OCI-LY7 (cell line): ENCODE measurements around the gene CALU. TPM values are rescaled to one million over a fixed set of nuclear protein-coding genes. Genes with fewer than 3 reads are reported as not detected.

ENCODE experiments used
- BruUV-seq: library from RNA; stranded (reverse); fragments of 400-500 nt; replicated peaks from 2 replicates; lab custom pipeline; 2021; lab: Mats Ljungman, UMichigan
- CTCF ChIA-PET: fragments of 300-600 bp; sonication (Branson Sonifier 250); formaldehyde crosslinking; loops from one replicate; lab custom pipeline; 2022; ENCODE audit warnings: antibody characterized with exemption; ENCODE audit not compliant: unreplicated experiment; lab: Charles Lee
- POLR2A ChIA-PET: fragments of 300-600 bp; sonication (Branson Sonifier 250); formaldehyde crosslinking; loops from one replicate; lab custom pipeline; 2022; ENCODE audit warnings: antibody characterized with exemption; lab: Charles Lee
- DNase-seq: peaks from one replicate; pipeline ENCODE4 v3.0.0-alpha.2; 2015; ENCODE audit warnings: low spot score
- H2AFZ ChIP-seq: fragments of 200-600 bp; sonication (generic), shearing (Covaris generic); 2 replicates; pipeline ENCODE4 v1.6.1; 2014; ENCODE audit warnings: mild to moderate bottlenecking, antibody characterized with exemption, low read length, moderate library complexity
- H3K27ac ChIP-seq: fragments of 200-600 bp; sonication (generic); 2 replicates; pipeline ENCODE4 v1.5.1; 2014; ENCODE audit warnings: mixed run types, low read depth, mild to moderate bottlenecking, moderate library complexity, low read length, inconsistent platforms; ENCODE audit not compliant: poor library complexity, severe bottlenecking
- H3K36me3 ChIP-seq: fragments of 200-600 bp; sonication (generic); 2 replicates; pipeline ENCODE4 v1.6.1; 2014; ENCODE audit warnings: mild to moderate bottlenecking, antibody characterized with exemption, low read length, moderate library complexity, mixed read lengths; ENCODE audit not compliant: insufficient read depth
- H3K4me1 ChIP-seq: fragments of 200-600 bp; sonication (generic); 2 replicates; pipeline ENCODE4 v1.5.1; 2014; ENCODE audit warnings: mild to moderate bottlenecking, low read length; ENCODE audit not compliant: insufficient read depth, poor library complexity, severe bottlenecking
- H3K4me2 ChIP-seq: fragments of 200-600 bp; sonication (generic); 2 replicates; pipeline ENCODE4 v1.6.1; 2014; ENCODE audit warnings: mild to moderate bottlenecking, low read length
- H3K4me3 ChIP-seq: fragments of 200-600 bp; sonication (generic); 2 replicates; pipeline ENCODE4 v1.5.1; 2014; ENCODE audit warnings: mild to moderate bottlenecking, low read depth, low read length; ENCODE audit not compliant: poor library complexity, severe bottlenecking
- H3K79me2 ChIP-seq: fragments of 200-600 bp; sonication (generic); 2 replicates; pipeline ENCODE4 v1.6.1; 2016; ENCODE audit warnings: low read depth, mild to moderate bottlenecking, low read length, moderate library complexity, mixed read lengths; ENCODE audit not compliant: insufficient read depth
- H3K9me2 ChIP-seq: fragments of 200-600 bp; sonication (generic); 2 replicates; pipeline ENCODE4 v1.6.1; 2016; ENCODE audit warnings: mild to moderate bottlenecking, low read length, mixed read lengths; ENCODE audit not compliant: insufficient read depth
- H3K9me3 ChIP-seq: fragments of 200-600 bp; sonication (generic); 2 replicates; pipeline ENCODE4 v1.6.1; 2014; ENCODE audit warnings: mild to moderate bottlenecking, mixed run types, low read length, mixed read lengths
- H4K20me1 ChIP-seq: fragments of 200-600 bp; sonication (generic); 2 replicates; pipeline ENCODE4 v1.6.1; 2014; ENCODE audit warnings: mild to moderate bottlenecking, antibody characterized with exemption, low read length, moderate library complexity, mixed read lengths; ENCODE audit not compliant: insufficient read depth
- EZH2phosphoT487 ChIP-seq: fragments of 200-600 bp; sonication (generic); IDR thresholded peaks from 2 replicates; pipeline ENCODE4 v1.6.1; 2018; ENCODE audit warnings: low read depth, borderline replicate concordance, mild to moderate bottlenecking, mixed run types, antibody characterized with exemption, low read length, moderate library complexity, mixed read lengths
- intact Hi-C: fragments of 100-400 bp; cut with micrococcal nuclease; formaldehyde crosslinking; loops from one replicate; pipeline ENCODE4 v1.10.0; 2022; ENCODE audit not compliant: unreplicated experiment
- total RNA-seq, 2 experiments: library from RNA; depleted of rRNA in 1 of 2; stranded (reverse); fragments of >200 nt in 1 of 2; shearing (Covaris generic) in 1 of 2; gene quantifications; 2 replicates each; pipeline ENCODE4 v1.2.3, GENCODE V29; 2014 to 2022
- TF ChIP-seq, protein P1 (sequence below): fragments of 200-600 bp; sonication (generic); conservative IDR thresholded peaks from 2 replicates; pipeline ENCODE4 v1.5.1; 2014; ENCODE audit warnings: mild to moderate bottlenecking, antibody characterized with exemption, low read length, moderate library complexity, mixed read lengths

CALU gene
- total RNA-seq, 2 experiments from 2014 or later = 45.6 to 52.8 TPM

DNA sequence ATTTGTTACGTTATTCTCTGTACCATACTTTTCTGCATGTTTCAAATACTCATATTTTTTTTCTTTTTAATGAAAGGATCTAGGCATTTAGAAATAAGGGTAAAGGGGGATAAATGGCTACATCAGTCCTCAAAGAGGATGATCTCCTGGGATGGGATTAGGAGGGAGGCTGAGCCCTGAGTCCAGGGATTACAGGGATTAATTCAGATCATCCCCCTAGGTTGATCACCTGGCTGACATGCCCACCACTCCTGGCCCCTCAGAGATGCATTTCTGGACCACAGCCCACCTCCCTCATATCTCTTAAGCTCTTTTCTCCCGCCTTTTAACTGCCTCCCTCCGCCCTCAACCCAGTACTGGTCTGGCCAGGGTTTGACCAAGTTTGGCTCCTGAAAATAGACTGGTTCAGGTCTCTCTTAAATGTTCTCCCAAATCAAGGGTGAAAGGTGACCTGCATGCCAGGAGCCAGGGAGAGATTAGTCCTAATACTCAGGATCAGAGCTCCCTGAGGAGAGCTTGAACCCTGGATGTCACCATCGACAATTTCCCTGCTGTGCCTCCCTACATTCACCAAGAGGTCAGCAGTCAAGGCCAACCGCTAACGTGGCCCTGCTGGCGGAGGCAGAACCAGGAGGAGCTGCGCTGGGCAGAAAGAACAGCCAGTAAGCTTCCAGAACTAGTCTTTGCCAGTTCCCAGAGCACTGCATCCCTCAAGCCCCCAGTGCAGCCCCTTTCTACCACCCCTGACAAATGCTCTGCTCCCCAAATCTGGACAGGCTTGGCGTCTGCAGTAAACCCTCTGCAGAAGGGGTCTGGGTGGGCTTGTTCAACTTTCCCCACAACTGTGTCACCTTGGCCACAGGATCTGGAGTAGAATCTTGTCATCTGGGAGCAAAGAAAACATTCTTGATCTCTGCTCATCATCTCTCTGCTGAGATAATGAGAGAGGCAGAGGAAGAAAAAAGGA lies 49.6 kb downstream of the CALU start:
- Histone ChIP-seq H3K79me2 (no peaks in the 10 kb centered on the region), H4K20me1 (no peaks in the 10 kb centered on the region), H2AFZ (no peak overlapping the region), H3K9me2 (no peaks in the 10 kb centered on the region), H3K36me3 (no peaks in the 10 kb centered on the region), H3K4me1 (peaks cover 16% of the 10 kb centered on the region), H3K4me3 (no peak overlapping the region), H3K27ac (no peak overlapping the region), H3K9me3 (no peaks in the 10 kb centered on the region), H3K4me2 (no peak overlapping the region)
- intact Hi-C loops = no loop called here
- CTCF ChIA-PET = no interaction called here
- POLR2A ChIA-PET = no interaction called here
- BruUV-seq = no TSS peak
- DNase-seq = no peak
- TF ChIP-seq EZH2phosphoT487 = no peak
- TF ChIP-seq, protein P1, sequence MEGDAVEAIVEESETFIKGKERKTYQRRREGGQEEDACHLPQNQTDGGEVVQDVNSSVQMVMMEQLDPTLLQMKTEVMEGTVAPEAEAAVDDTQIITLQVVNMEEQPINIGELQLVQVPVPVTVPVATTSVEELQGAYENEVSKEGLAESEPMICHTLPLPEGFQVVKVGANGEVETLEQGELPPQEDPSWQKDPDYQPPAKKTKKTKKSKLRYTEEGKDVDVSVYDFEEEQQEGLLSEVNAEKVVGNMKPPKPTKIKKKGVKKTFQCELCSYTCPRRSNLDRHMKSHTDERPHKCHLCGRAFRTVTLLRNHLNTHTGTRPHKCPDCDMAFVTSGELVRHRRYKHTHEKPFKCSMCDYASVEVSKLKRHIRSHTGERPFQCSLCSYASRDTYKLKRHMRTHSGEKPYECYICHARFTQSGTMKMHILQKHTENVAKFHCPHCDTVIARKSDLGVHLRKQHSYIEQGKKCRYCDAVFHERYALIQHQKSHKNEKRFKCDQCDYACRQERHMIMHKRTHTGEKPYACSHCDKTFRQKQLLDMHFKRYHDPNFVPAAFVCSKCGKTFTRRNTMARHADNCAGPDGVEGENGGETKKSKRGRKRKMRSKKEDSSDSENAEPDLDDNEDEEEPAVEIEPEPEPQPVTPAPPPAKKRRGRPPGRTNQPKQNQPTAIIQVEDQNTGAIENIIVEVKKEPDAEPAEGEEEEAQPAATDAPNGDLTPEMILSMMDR = no peak

DNA sequence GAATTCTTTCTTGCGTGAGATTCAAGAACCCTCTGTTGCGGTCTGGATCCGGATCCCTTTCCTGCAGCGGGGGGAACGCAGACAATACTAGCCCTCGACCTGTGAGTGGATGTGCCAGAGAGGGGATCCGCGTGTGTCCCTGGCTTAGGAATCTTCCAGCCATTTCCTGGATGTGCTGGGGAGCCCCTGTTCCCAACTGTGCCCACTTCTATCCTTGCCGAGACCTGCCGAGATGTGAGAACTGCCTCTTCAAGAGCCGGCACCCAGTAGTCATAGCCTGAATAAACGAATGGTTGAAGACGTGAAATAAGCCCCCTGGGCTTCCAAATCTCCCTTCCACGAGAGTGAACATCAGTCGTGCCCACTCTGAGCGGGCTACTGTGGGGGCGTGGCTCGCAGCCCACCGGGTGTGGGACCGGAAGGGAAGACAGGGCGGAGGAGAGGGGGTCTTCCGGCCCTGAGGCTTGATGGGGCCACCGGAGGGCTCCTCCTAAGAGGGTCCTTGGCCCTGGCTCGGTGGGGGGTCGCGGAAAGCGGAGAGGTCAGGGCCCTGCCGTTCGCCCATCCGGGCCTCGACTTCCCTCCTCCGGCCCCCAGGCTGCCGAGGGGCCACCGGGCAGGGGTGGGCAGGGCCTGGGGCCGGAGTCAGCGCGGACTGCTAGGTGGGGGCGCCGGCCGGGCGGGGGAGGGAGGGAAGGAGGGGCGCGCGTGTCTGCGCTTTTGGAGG lies 51.3 kb downstream of the CALU start:
- no peak for DNase-seq
- Histone ChIP-seq H3K4me3 (peak overlapping the region; percentile 77), H3K4me2 (peak overlapping the region; percentile 88), H3K27ac (no peak overlapping the region), H2AFZ (peak overlapping the region; percentile 73), H3K79me2 (no peaks in the 10 kb centered on the region), H3K9me3 (no peaks in the 10 kb centered on the region), H3K36me3 (no peaks in the 10 kb centered on the region), H3K4me1 (peaks cover 16% of the 10 kb centered on the region), H4K20me1 (no peaks in the 10 kb centered on the region), H3K9me2 (no peaks in the 10 kb centered on the region)
- intact Hi-C loops = loop anchor here (1.0 to 5.0 kb wide), 3 partner anchors 51 to 302 kb away; partner anchors contain the start of gene CALU
- ChIA-PET POLR2A (interaction anchor here (1.1 kb wide), 2 partner anchors 52 to 96 kb away, joined by 3 to 9 read pairs; no protein-coding TSS in a partner anchor), CTCF (no interaction called here)
- BruUV-seq = no TSS peak
- no peak for TF ChIP-seq EZH2phosphoT487
- TF ChIP-seq, protein P1 = no peak
